HG03457 (cell line): ENCODE measurements around the gene TGFBR1.

Experiments used
- ATAC-seq: cut with Tn5 transposase; IDR thresholded peaks from one replicate; pipeline ENCODE4 v1.9.1; 2021; ENCODE audit warnings: moderate number of reproducible peaks; ENCODE audit not compliant: unreplicated experiment

TGFBR1 gene

GRCh38 chr9:99167119-99167518, 62.2 kb downstream of the TGFBR1 start:
- ATAC-seq: no peak

- ATAC-seq: no peak
Measured at GRCh38 chr9:99167694-99168093, 62.8 kb downstream of the TGFBR1 start.

GRCh38 chr9:99169086-99169485, 64.2 kb downstream of the TGFBR1 start:
- ATAC-seq: no peak

- ATAC-seq: no peak
Measured at GRCh38 chr9:99169982-99170761, 65.3 kb downstream of the TGFBR1 start.

GRCh38 chr9:99171225-99172123, 66.6 kb downstream of the TGFBR1 start:
- ATAC-seq: no peak

- ATAC-seq: no peak
Measured at GRCh38 chr9:99172124-99173091, 67.5 kb downstream of the TGFBR1 start.

- no peak for ATAC-seq
Measured at GRCh38 chr9:99173570-99174504, 68.9 kb downstream of the TGFBR1 start.

GRCh38 chr9:99176527-99177013, 71.7 kb downstream of the TGFBR1 start:
- ATAC-seq: no peak

- no peak for ATAC-seq
Measured at GRCh38 chr9:99177576-99178366, 72.9 kb downstream of the TGFBR1 start.

GRCh38 chr9:99178912-99179872, 74.3 kb downstream of the TGFBR1 start:
- no peak for ATAC-seq

- no peak for ATAC-seq
Measured at GRCh38 chr9:99180199-99180598, 75.3 kb downstream of the TGFBR1 start.

GRCh38 chr9:99180662-99181061, 75.7 kb downstream of the TGFBR1 start:
- no peak for ATAC-seq

- ATAC-seq: no peak
Measured at GRCh38 chr9:99181206-99181605, 76.3 kb downstream of the TGFBR1 start.

GRCh38 chr9:99181621-99182020, 76.7 kb downstream of the TGFBR1 start:
- peak; percentile 41 for ATAC-seq

- no peak for ATAC-seq
Measured at GRCh38 chr9:99182356-99182755, 77.4 kb downstream of the TGFBR1 start.

- no peak for ATAC-seq
Measured at GRCh38 chr9:99183616-99184015, 78.7 kb downstream of the TGFBR1 start.

GRCh38 chr9:99184110-99184474, 79.2 kb downstream of the TGFBR1 start:
- no peak for ATAC-seq
